Hematopoietic multipotent progenitor cell treated with erythropoietin and hydrocortisone succinate and interleukin-3 and kit ligand, for 6 days (in vitro differentiated cells): ENCODE data around the gene AIM2.
"Not testable (repeated sequence)": the region's sequence is repeated elsewhere in the genome, so short reads cannot be mapped to it uniquely, and the experiment has no call there.

Source experiments
- DNase-seq: peaks from one replicate; pipeline ENCODE4 v3.0.0-alpha.2; 2015

Gene AIM2

GRCh38 chr1:159076438-159077119 lies at the start of gene AIM2:
TSS of gene AIM2 (minus strand) at chr1:159076766. CDS start at chr1:159073499, 3,267 bp downstream.
- DNase-seq = no peak

GRCh38 chr1:159123587-159123986 lies 47.0 kb upstream of the AIM2 start:
- no peak for DNase-seq

GRCh38 chr1:159122005-159122621 lies 45.5 kb upstream of the AIM2 start:
- no peak for DNase-seq

- no peak for DNase-seq
Measured at GRCh38 chr1:159121526-159121925, 45.0 kb upstream of the AIM2 start.

- DNase-seq = no peak
Measured at GRCh38 chr1:159120317-159120716, 43.8 kb upstream of the AIM2 start.

GRCh38 chr1:159113596-159114433 lies 37.2 kb upstream of the AIM2 start:
- DNase-seq = peak; percentile 43

- DNase-seq = not testable (repeated sequence)
Measured at GRCh38 chr1:159103021-159103420, 26.5 kb upstream of the AIM2 start.

DNA sequence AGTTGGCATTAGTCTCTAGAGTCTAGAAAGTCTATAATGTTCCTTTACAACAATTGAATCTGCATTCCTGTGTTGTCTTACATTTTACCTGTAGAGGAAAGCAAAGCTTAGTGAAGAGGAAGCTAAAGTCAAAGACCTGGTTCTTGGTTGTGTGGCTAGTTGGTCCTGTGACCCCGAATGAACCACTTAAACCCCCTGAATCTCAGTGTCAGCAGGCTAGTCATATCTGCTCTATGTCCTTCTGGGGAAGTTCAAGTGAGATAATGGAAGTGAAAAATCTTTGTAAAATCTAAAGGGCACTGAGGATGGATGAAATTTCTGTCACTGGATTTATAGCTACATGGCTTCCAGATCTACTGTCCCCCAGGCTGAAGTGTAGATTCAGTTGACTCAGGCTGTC lies 24.0 kb upstream of the AIM2 start:
- no peak for DNase-seq

GRCh38 chr1:159098596-159098995 lies 22.0 kb upstream of the AIM2 start:
- DNase-seq = no peak

- peak; percentile 63 for DNase-seq
Measured at GRCh38 chr1:159092036-159092760, 15.6 kb upstream of the AIM2 start.

DNA sequence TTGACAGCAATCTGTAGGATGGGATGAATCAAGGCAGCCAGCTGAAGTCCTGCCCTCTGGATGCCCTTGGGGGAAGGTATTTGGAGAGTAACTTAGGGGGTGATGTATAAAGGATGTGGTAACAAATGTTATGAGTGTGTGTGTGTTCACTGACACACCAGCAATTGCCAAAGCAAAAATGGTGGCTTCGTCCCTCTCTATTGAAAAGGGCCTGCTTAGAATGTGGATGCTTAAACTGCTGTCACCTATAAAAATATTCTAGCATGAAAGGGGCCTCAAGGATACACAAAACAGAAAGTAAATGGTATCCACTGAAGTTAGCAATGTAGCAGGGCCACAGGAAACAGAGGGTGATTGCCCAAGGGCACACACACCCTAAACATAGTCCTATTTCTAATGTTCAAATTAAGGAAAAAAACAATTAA lies 15.1 kb upstream of the AIM2 start:
- peak; percentile 53 for DNase-seq

- DNase-seq = no peak
Measured at GRCh38 chr1:159091180-159091560, 14.6 kb upstream of the AIM2 start.

DNA sequence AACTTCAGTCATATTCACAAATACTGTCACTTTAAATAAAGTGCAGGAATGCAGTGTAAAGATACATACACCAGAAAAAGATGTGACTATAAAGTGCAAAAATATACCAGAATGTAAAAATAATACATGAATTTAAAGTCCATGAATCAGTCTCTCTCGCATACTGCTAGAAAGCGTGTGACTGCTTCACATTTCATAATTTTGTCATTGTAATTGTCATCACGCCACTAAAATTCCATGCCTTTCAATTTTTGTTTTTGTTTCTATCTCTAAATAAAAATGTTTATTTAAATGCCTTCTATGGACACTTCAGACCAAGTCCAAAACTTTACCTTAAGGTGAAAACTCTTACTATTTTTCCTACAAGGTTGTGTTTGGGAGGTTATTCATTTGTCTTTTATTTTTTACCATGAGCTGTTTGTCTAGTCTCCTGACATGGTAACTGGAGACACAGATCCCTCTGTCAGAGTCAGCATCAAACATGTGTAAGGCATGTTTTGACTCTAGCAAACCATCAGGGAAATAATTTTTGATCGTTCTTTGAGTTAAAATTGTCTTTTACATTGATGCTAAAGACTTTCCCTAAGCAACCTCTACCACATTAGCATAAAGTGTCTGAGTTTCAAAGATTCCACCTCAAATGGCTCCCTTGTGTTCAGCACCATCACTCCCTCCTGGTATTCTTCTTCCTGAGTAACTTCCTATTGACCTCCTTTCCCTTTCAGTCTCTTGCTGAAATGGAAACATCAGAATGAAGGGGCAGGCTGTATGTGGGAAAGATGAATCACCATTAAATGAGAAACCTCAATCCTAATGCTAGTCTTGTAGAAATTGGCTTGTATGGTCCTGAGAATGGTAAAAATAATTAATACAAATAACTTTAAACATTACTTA lies 14.0 kb upstream of the AIM2 start:
- no peak for DNase-seq

DNA sequence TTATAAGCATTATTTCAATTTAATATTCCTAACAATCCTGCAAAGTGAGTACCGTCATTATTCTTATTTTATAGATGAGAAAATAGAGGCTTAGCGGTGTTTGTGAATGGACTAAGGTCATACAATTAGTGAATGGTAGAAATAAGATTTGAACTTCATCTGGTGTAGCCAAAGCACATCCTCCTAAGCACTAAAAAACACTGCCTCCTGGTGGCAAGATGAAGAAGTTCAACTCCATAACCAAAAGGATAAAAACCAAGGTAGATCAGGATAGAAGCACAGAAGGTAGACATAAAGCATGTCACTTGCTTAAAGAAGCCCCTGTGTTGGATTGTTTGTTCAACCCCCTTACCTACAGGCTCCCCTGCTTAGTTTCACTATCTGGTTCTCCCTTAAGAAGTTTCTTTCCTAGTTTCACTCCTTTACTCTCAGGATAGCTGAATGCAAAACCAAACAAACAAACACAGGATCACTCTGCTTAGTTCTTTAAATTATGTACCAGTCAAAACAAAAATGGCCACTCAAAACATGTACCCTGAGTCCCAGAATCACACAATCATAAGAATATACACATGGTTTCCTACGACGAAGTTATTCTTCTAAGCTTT lies 12.7 kb upstream of the AIM2 start:
- DNase-seq = peak; percentile 57

GRCh38 chr1:159088546-159089183 lies 12.1 kb upstream of the AIM2 start:
- peak; percentile 21 for DNase-seq

DNA sequence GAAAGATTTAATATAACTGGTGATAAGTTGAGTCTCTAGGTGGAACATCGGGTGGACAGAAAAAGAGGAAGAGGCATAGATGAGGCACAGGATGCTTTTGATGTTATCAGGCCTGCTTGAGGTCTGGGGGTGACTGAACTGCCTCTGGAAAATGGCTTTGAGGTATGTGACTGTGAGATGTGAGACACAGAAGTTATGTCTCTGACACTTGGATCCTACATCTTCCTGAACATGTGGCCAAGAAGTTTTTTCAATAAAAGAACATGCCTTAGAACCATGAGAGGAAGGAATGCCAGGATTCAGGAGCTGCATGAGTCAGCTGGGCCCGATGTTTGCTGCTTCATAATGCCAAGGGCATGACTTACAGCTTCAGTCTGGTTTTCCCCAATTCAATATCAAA lies 11.5 kb upstream of the AIM2 start:
- peak; percentile 71 for DNase-seq

DNA sequence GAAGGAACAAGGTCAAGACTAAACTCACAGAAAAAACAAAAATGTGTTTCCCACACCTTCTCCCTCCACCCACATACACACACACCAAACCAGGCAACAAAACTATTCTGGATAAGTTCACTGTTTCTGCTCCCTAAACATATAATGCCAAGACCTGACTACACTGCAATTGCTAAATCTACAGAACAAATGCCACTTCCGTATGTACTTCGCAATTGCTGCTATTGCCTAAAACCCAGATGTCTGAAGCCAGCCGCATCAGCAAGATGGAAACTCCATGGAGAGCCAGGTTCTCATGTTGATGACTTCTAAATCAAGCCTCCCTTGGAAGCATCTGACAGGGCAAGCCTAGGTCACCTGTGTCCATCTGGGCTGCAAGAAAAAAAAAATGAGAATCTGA lies 8.3 kb upstream of the AIM2 start:
- peak; percentile 47 for DNase-seq

DNA sequence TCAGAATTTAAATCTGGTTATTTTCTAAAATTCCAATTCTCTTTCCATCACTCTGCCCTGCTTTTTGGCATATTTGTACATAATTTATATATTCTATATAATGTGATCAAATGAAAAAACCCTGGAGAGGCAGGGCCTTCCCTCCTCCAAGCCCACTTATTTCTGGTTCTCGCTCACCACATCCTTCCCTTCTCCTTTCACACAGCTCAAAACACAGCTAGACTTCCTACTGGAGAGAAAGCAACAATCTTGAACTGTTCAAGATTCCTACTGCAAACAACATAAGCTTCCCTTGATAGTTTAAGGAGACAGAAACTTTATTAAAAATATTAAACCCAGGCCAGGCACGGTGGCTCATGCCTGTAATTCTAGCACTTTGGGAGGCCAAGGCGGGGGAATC lies 7.6 kb upstream of the AIM2 start:
- DNase-seq = no peak

DNA sequence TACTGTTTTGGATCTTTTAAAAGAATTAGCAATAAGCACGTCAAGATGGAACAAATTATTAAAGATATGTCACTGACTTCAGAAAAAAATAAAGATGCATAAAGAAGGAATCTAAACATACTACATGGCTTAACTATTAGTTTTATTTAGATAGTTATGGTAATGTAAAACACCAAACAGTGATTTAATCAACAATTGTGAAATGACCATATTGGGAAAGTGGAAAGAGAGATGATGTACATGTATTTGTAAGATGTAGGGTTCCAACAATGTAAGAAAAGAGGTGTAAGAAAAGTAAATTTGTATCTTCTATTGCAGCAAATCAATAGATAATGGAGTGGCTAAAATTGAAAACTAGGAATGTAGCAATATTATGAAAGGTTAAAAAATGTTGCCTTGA lies 6.4 kb upstream of the AIM2 start:
- no peak for DNase-seq

- no peak for DNase-seq
Measured at GRCh38 chr1:159081626-159082025, 5.1 kb upstream of the AIM2 start.

DNA sequence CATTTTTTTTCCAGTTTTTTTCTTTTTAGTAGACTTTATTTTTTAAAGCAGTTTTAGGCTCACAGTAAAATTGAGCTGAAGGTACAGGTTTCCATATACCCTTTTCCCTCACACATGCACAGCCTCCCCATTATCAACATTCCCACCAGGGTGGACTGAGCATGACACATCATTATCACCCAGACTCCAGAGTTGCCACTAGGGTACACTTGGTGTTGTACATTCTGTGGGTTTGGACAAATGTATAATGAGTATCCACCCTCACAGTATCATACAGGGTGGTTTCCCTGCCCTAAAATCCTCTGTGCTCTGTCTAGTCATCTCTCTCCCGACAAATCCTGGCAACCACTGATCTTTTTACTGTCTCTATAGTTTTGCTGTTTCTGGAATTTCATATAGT lies 3.0 kb upstream of the AIM2 start:
- peak; percentile 78 for DNase-seq
